C4-2B (cell line): ENCODE results near the gene SIK3.

Experiments
- CTCF ChIP-seq: fragments of 450-650 bp; conservative IDR thresholded peaks from 2 replicates; pipeline ENCODE4 v1.5.1; 2017; ENCODE audit warnings: mild to moderate bottlenecking
- ZFX ChIP-seq: fragments of 450-650 bp; IDR thresholded peaks from 2 replicates; pipeline ENCODE4 v1.6.1; 2017

DNA sequence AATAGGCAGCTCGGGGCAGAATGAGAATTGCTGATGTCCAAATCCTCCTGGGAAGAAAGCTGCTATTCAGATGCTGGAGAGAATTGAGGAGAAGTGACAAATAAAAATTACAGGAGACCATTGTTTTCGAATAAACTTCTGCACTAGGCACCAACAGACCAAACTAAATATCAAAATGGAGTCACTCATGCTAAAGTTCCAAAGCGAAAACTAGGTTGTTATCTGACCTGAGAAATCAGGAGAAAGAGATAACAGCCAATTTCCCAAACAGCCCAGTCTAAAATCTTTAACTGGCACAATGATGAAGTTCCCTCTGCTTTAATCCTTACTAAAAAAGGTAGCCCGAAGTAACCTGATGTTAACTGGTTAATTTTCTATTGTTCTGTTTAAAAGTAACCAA, 148.0 kb downstream of the SIK3 start:
- TF ChIP-seq CTCF (no peak), ZFX (no peak)
